Ovary (tissue), 3 donors: Measurements from ENCODE around the gene PRR16.

Experiments used
- EP300 ChIP-seq: sonication (generic); formaldehyde crosslinking; IDR thresholded peaks from one replicate; pipeline ENCODE4 v1.6.1; 2017; ENCODE audit warnings: antibody characterized with exemption
- POLR2A ChIP-seq: fragments of 450-650 bp; IDR thresholded peaks from one replicate; pipeline ENCODE4 v1.6.1; 2017; ENCODE audit warnings: antibody characterized with exemption, mild to moderate bottlenecking, moderate library complexity
- TF ChIP-seq, protein P1 (sequence below), 3 donors: fragments of 450-650 bp in 2 of 3; fragments of 200-600 bp in 1 of 3; IDR thresholded peaks; one replicate each; pipeline versions ENCODE4 v1.5.1 to v1.8.0; 2016 to 2022; ENCODE audit warnings: antibody characterized with exemption in 3 of 3, mild to moderate bottlenecking in 1 of 3
- donor health status: DM: no; HTN: no; CAD: no.

DNA sequence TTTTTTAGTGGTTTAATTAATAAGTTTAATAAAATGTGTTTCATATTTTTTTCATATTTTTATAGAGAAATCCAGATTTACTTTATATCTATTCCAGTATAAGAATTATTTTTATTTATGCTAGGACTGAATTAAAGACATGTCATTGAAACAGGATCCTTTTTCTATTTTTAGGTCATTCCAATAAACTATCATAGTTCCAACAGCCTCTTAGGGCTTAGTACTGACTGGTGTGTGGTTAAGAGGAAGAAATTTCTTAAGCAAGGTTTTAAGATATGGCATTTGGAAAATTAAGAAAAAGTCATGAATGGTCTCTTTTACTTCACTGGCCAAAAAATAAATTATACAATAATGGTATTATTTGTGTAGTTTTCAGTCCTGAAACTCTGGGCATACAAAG lies 31.2 kb upstream of the PRR16 start:
- TF ChIP-seq, protein P1, sequence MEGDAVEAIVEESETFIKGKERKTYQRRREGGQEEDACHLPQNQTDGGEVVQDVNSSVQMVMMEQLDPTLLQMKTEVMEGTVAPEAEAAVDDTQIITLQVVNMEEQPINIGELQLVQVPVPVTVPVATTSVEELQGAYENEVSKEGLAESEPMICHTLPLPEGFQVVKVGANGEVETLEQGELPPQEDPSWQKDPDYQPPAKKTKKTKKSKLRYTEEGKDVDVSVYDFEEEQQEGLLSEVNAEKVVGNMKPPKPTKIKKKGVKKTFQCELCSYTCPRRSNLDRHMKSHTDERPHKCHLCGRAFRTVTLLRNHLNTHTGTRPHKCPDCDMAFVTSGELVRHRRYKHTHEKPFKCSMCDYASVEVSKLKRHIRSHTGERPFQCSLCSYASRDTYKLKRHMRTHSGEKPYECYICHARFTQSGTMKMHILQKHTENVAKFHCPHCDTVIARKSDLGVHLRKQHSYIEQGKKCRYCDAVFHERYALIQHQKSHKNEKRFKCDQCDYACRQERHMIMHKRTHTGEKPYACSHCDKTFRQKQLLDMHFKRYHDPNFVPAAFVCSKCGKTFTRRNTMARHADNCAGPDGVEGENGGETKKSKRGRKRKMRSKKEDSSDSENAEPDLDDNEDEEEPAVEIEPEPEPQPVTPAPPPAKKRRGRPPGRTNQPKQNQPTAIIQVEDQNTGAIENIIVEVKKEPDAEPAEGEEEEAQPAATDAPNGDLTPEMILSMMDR (IDR thresholded peaks at IDR 0.05), result no peak
- TF ChIP-seq POLR2A, result no peak
- no peak for TF ChIP-seq EP300
